Gastroesophageal sphincter (tissue), 3 donors: ENCODE results near the gene SLC17A3.

ENCODE experiments used
- EP300 ChIP-seq: sonication (generic); formaldehyde crosslinking; IDR thresholded peaks from one replicate; pipeline ENCODE4 v1.6.1; 2017; ENCODE audit warnings: antibody characterized with exemption, mild to moderate bottlenecking
- POLR2A ChIP-seq, 2 donors: fragments of 450-650 bp; IDR thresholded peaks; one replicate each; pipeline ENCODE4 v1.6.1; 2017; ENCODE audit warnings: antibody characterized with exemption in 2 of 2, mild to moderate bottlenecking in 2 of 2, moderate library complexity in 1 of 2
- POLR2AphosphoS5 ChIP-seq: sonication (generic); formaldehyde crosslinking; IDR thresholded peaks from one replicate; pipeline ENCODE4 v1.6.1; 2017; ENCODE audit warnings: antibody characterized with exemption
- TF ChIP-seq, protein P1 (sequence below), 4 experiments: fragments of 200-600 bp in 2 of 4; fragments of 450-650 bp in 2 of 4; sonication (generic) in 1 of 4; IDR thresholded peaks; one replicate each; pipeline ENCODE4 v1.5.1; 2017 to 2019; ENCODE audit warnings: antibody characterized with exemption in 4 of 4, mild to moderate bottlenecking in 2 of 4, moderate library complexity in 2 of 4

DNA sequence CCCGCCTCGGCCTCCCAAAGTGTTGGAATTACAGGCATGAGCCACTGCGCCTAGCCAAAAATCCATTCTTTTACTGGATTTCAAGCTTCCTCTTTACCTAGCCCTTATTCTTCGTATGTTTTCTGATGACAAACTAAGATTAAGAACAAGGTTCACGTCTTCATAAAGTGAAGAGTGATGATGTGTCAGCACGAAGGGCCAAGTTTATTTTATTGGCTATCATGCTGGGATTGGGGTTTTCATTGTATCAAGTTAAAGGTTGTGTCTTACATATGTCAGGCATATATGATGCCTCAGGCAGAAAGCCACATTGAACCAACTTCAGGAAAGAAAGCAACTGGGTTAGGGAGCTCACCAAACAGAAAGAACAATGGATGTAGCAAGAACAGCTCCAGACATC is 19.7 kb upstream of the SLC17A3 start:
- TF ChIP-seq POLR2AphosphoS5 (no peak), POLR2A (IDR thresholded peaks at IDR 0.05) (no peak), EP300 (no peak)
- TF ChIP-seq, protein P1, sequence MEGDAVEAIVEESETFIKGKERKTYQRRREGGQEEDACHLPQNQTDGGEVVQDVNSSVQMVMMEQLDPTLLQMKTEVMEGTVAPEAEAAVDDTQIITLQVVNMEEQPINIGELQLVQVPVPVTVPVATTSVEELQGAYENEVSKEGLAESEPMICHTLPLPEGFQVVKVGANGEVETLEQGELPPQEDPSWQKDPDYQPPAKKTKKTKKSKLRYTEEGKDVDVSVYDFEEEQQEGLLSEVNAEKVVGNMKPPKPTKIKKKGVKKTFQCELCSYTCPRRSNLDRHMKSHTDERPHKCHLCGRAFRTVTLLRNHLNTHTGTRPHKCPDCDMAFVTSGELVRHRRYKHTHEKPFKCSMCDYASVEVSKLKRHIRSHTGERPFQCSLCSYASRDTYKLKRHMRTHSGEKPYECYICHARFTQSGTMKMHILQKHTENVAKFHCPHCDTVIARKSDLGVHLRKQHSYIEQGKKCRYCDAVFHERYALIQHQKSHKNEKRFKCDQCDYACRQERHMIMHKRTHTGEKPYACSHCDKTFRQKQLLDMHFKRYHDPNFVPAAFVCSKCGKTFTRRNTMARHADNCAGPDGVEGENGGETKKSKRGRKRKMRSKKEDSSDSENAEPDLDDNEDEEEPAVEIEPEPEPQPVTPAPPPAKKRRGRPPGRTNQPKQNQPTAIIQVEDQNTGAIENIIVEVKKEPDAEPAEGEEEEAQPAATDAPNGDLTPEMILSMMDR (IDR thresholded peaks at IDR 0.05) = no peak
